Caco-2 (cell line): ENCODE measurements around the gene SOX6. TPM values are rescaled to one million over a fixed set of nuclear protein-coding genes. Genes with fewer than 3 reads are reported as not detected.

Source experiments
- BruUV-seq: library from RNA; stranded (reverse); fragments of 400-500 nt; replicated peaks from 2 replicates; lab custom pipeline; 2021; lab: Mats Ljungman, UMichigan
- CTCF ChIA-PET: fragments of 300-600 bp; sonication (Branson Sonifier 250); formaldehyde crosslinking; loops from one replicate; lab custom pipeline; 2022; ENCODE audit warnings: antibody characterized with exemption; lab: Charles Lee
- POLR2A ChIA-PET: fragments of 300-600 bp; sonication (Branson Sonifier 250); formaldehyde crosslinking; loops from one replicate; lab custom pipeline; 2022; ENCODE audit warnings: antibody characterized with exemption; lab: Charles Lee
- DNase-seq, 2 experiments: peaks; one replicate each; pipeline versions ENCODE4 v3.0.0 to v3.0.0-alpha.2; 2020 to 2022
- H3K27me3 ChIP-seq: replicated peaks from 2 replicates; pipeline ENCODE4 v1.6.0; 2011; ENCODE audit warnings: low read length; ENCODE audit not compliant: control insufficient read depth, insufficient read depth
- H3K36me3 ChIP-seq: 2 replicates; pipeline ENCODE4 v1.5.1; 2011; ENCODE audit warnings: low read length; ENCODE audit not compliant: control insufficient read depth, insufficient read depth
- H3K4me1 ChIP-seq: fragments of 250-450 bp; sonication (Bioruptor Pico); 2 replicates; pipeline ENCODE4 v1.5.1; 2020; ENCODE audit warnings: mild to moderate bottlenecking
- H3K4me3 ChIP-seq: 2 replicates; pipeline ENCODE4 v1.5.1; 2011; ENCODE audit warnings: low read depth, mild to moderate bottlenecking, control low read depth, low read length
- H3K9me3 ChIP-seq: fragments of 250-450 bp; sonication (Bioruptor Pico); 2 replicates; pipeline ENCODE4 v1.5.1; 2020; ENCODE audit warnings: mild to moderate bottlenecking, moderate library complexity
- H3K27ac Mint-ChIP-seq: one replicate; pipeline ENCODE4 v1.8.0; 2022; ENCODE audit warnings: mixed read lengths; ENCODE audit not compliant: unreplicated experiment
- H3K27me3 Mint-ChIP-seq: one replicate; pipeline ENCODE4 v1.8.0; 2022; ENCODE audit warnings: mixed read lengths; ENCODE audit not compliant: insufficient read depth, unreplicated experiment
- H3K36me3 Mint-ChIP-seq: one replicate; pipeline ENCODE4 v1.8.0; 2022; ENCODE audit warnings: mild to moderate bottlenecking, mixed read lengths; ENCODE audit not compliant: insufficient read depth, unreplicated experiment
- H3K4me1 Mint-ChIP-seq: one replicate; pipeline ENCODE4 v1.8.0; 2022; ENCODE audit warnings: low read depth, mixed read lengths; ENCODE audit not compliant: unreplicated experiment
- H3K4me3 Mint-ChIP-seq: one replicate; pipeline ENCODE4 v1.8.0; 2022; ENCODE audit warnings: mild to moderate bottlenecking, moderate library complexity, mixed read lengths; ENCODE audit not compliant: unreplicated experiment
- H3K9me3 Mint-ChIP-seq: one replicate; pipeline ENCODE4 v1.8.0; 2022; ENCODE audit warnings: mixed read lengths; ENCODE audit not compliant: unreplicated experiment
- CTCF ChIP-seq, 2 experiments: fragments of 200-600 bp in 1 of 2; IDR thresholded peaks; 1 replicate in 1 of 2; 2 replicates in 1 of 2; pipeline versions ENCODE4 v1.5.1 to v1.8.0; 2011 to 2022; ENCODE audit warnings: antibody characterized with exemption in 1 of 2, control low read depth in 1 of 2, inconsistent platforms in 1 of 2, low read depth in 1 of 2, low read length in 1 of 2, mild to moderate bottlenecking in 1 of 2, moderate library complexity in 1 of 2; ENCODE audit not compliant: insufficient read depth in 1 of 2, severe bottlenecking in 1 of 2, unreplicated experiment in 1 of 2
- intact Hi-C: fragments of 100-400 bp; cut with micrococcal nuclease; formaldehyde crosslinking; loops from one replicate; pipeline ENCODE4 v1.10.0; 2022; ENCODE audit not compliant: unreplicated experiment
- total RNA-seq: library from RNA; stranded (reverse); gene quantifications from 2 replicates; pipeline ENCODE4 v1.2.3, GENCODE V29; 2022

SOX6 gene
- total RNA-seq, 1 experiment from 2014 or later, result 10.8 TPM

DNA sequence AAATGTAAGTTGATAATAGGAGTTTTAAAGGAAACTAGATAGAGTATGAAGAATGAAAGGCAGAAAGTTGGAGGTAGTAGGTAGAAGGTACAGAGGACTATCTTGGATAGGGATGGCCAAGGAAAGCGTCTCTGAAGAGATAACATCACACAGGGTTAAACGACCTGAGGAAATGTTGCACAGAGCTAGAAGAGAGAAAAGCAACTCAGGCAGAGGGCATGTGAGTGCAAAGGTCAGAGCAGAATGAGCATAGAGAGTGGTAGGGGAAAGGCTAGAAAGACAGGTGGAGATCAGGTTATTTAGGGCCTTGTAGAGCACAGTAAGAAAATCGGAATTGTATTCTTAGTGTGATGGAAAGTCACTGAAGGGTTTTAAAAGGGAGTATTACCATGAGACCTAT is 232.0 kb downstream of the SOX6 start:
- ChIA-PET CTCF (no interaction called here), POLR2A (no interaction called here)

GRCh38 chr11:16121853-16122252 is 234.5 kb downstream of the SOX6 start:
- ChIA-PET POLR2A (no interaction called here), CTCF (no interaction called here)
- Mint-ChIP-seq H3K36me3 (no peaks in the 10 kb centered on the region), H3K27ac (no peak overlapping the region), H3K27me3 (no peaks in the 10 kb centered on the region), H3K9me3 (no peaks in the 10 kb centered on the region), H3K4me1 (peaks cover 33% of the 10 kb centered on the region), H3K4me3 (no peak overlapping the region)
- no peak for TF ChIP-seq CTCF (IDR thresholded peaks at IDR 0.05; ENCODE audit: insufficient read depth in 1 of 2, low read depth in 1 of 2, low read length in 1 of 2, severe bottlenecking in 1 of 2, unreplicated experiment in 1 of 2)
- H3K4me3 ChIP-seq, result no peak overlapping the region
- no peaks in the 10 kb centered on the region for H3K9me3 ChIP-seq
- H3K27me3 ChIP-seq, result no peaks in the 10 kb centered on the region
- intact Hi-C loops, result no loop called here
- peaks cover 26% of the 10 kb centered on the region for H3K4me1 ChIP-seq
- BruUV-seq, result no TSS peak
- peaks cover under 1% of the 10 kb centered on the region; the same call in 1 of the 2 replicates for H3K36me3 ChIP-seq
- DNase-seq, result no peak

More for the DNA sequence above, 232.0 kb downstream of the SOX6 start:
- no peak for TF ChIP-seq CTCF (IDR thresholded peaks at IDR 0.05; ENCODE audit: insufficient read depth in 1 of 2, low read depth in 1 of 2, low read length in 1 of 2, severe bottlenecking in 1 of 2, unreplicated experiment in 1 of 2)
- Histone ChIP-seq H3K4me3 (no peak overlapping the region), H3K4me1 (peaks cover 26% of the 10 kb centered on the region), H3K9me3 (no peaks in the 10 kb centered on the region), H3K27me3 (no peaks in the 10 kb centered on the region), H3K36me3 (no peaks in the 10 kb centered on the region)
- no peaks in the 10 kb centered on the region for H3K36me3 Mint-ChIP-seq
- H3K4me1 Mint-ChIP-seq, result peaks cover 23% of the 10 kb centered on the region
- H3K27me3 Mint-ChIP-seq, result no peaks in the 10 kb centered on the region
- H3K27ac Mint-ChIP-seq, result no peak overlapping the region
- no TSS peak for BruUV-seq
- no peak for DNase-seq
- intact Hi-C loops, result no loop called here
- no peak overlapping the region for H3K4me3 Mint-ChIP-seq
- H3K9me3 Mint-ChIP-seq, result no peaks in the 10 kb centered on the region

GRCh38 chr11:16120008-16120407 is 236.3 kb downstream of the SOX6 start:
- intact Hi-C loops, result no loop called here
- DNase-seq, result no peak
- peaks cover 28% of the 10 kb centered on the region for H3K4me1 ChIP-seq
- no peaks in the 10 kb centered on the region for H3K27me3 Mint-ChIP-seq
- H3K4me1 Mint-ChIP-seq, result peaks cover 33% of the 10 kb centered on the region
- no peaks in the 10 kb centered on the region for H3K27me3 ChIP-seq
- POLR2A ChIA-PET, result no interaction called here
- H3K27ac Mint-ChIP-seq, result no peak overlapping the region
- H3K4me3 Mint-ChIP-seq, result no peak overlapping the region
- CTCF ChIA-PET, result no interaction called here
- no TSS peak for BruUV-seq
- TF ChIP-seq CTCF (IDR thresholded peaks at IDR 0.05; ENCODE audit: insufficient read depth in 1 of 2, low read depth in 1 of 2, low read length in 1 of 2, severe bottlenecking in 1 of 2, unreplicated experiment in 1 of 2), result no peak
- no peaks in the 10 kb centered on the region for H3K9me3 ChIP-seq
- H3K9me3 Mint-ChIP-seq, result no peaks in the 10 kb centered on the region
- H3K36me3 Mint-ChIP-seq, result no peaks in the 10 kb centered on the region
- no peak overlapping the region for H3K4me3 ChIP-seq
- peaks cover 1% of the 10 kb centered on the region; the same call in 1 of the 2 replicates for H3K36me3 ChIP-seq
